Lower lobe of right lung (tissue), 2 donors: ENCODE measurements around the gene MT1H. TPM values are rescaled to one million over a fixed set of nuclear protein-coding genes. Genes with fewer than 3 reads are reported as not detected.
A peak's percentile ranks its signal among the peaks of the same experiment; 100 is the strongest.

Source experiments
- ATAC-seq, 2 donors: fragments of 200-7000 bp; cut with Tn5 transposase; one replicate each; pipeline ENCODE4 v1.9.1; 2020 to 2022; ENCODE audit warnings: mild to moderate bottlenecking in 2 of 2, moderate library complexity in 2 of 2
- DNase-seq: peaks from one replicate; pipeline ENCODE4 v3.0.0-alpha.2; 2020
- H3K27ac ChIP-seq: fragments of 200-600 bp; one replicate; pipeline ENCODE4 v1.8.0; 2022
- H3K27me3 ChIP-seq: fragments of 200-600 bp; one replicate; pipeline ENCODE4 v1.8.0; 2022; ENCODE audit warnings: low read depth
- H3K36me3 ChIP-seq: fragments of 200-600 bp; one replicate; pipeline ENCODE4 v1.8.0; 2022; ENCODE audit warnings: mild to moderate bottlenecking
- H3K4me1 ChIP-seq: fragments of 200-600 bp; one replicate; pipeline ENCODE4 v1.8.0; 2022
- H3K4me3 ChIP-seq: fragments of 200-600 bp; one replicate; pipeline ENCODE4 v1.8.0; 2022; ENCODE audit warnings: mild to moderate bottlenecking
- H3K9me3 ChIP-seq: fragments of 200-600 bp; one replicate; pipeline ENCODE4 v1.8.0; 2022
- intact Hi-C: fragments of 100-400 bp; cut with DNase I; formaldehyde crosslinking; loops from one replicate; pipeline ENCODE4 v1.11.0; 2022
- total RNA-seq: library from RNA; stranded (reverse); fragmentation: NEBNext Ultra II Directional; extraction: Animal tissue kit (Norgen Biotek cat#: 25700); gene quantifications from one replicate; pipeline ENCODE4 v1.2.1, GENCODE V29; 2021
- TF ChIP-seq, protein P1 (sequence below): fragments of 200-600 bp; IDR thresholded peaks from one replicate; pipeline ENCODE4 v1.8.0; 2022; ENCODE audit warnings: antibody characterized with exemption, mild to moderate bottlenecking
- donor health status: DM: no; HTN: yes; CAD: no; lungs with severe emphysema.

Gene MT1H
- total RNA-seq, 1 donor from 2014 or later = 4.3 TPM

- no peak for DNase-seq
- ATAC-seq = no peak
- Histone ChIP-seq H3K4me3 (no peak overlapping the region), H3K36me3 (no peaks in the 10 kb centered on the region), H3K27ac (no peak overlapping the region), H3K4me1 (no peaks in the 10 kb centered on the region), H3K9me3 (no peaks in the 10 kb centered on the region), H3K27me3 (peaks cover 12% of the 10 kb centered on the region)
- TF ChIP-seq, protein P1, sequence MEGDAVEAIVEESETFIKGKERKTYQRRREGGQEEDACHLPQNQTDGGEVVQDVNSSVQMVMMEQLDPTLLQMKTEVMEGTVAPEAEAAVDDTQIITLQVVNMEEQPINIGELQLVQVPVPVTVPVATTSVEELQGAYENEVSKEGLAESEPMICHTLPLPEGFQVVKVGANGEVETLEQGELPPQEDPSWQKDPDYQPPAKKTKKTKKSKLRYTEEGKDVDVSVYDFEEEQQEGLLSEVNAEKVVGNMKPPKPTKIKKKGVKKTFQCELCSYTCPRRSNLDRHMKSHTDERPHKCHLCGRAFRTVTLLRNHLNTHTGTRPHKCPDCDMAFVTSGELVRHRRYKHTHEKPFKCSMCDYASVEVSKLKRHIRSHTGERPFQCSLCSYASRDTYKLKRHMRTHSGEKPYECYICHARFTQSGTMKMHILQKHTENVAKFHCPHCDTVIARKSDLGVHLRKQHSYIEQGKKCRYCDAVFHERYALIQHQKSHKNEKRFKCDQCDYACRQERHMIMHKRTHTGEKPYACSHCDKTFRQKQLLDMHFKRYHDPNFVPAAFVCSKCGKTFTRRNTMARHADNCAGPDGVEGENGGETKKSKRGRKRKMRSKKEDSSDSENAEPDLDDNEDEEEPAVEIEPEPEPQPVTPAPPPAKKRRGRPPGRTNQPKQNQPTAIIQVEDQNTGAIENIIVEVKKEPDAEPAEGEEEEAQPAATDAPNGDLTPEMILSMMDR = no peak
- intact Hi-C loops = no loop called here
Measured at GRCh38 chr16:56652600-56652999, 17.0 kb upstream of the MT1H start.

GRCh38 chr16:56653218-56653617 is 16.4 kb upstream of the MT1H start:
- Histone ChIP-seq H3K27ac (no peak overlapping the region), H3K27me3 (peaks cover 6% of the 10 kb centered on the region), H3K4me3 (no peak overlapping the region), H3K36me3 (no peaks in the 10 kb centered on the region), H3K9me3 (no peaks in the 10 kb centered on the region), H3K4me1 (peaks cover 3% of the 10 kb centered on the region)
- TF ChIP-seq, protein P1 = no peak
- no peak for DNase-seq
- intact Hi-C loops = no loop called here
- ATAC-seq = no peak

- H3K27me3 ChIP-seq = peaks cover 6% of the 10 kb centered on the region
- TF ChIP-seq, protein P1 = no peak
- H3K4me1 ChIP-seq = peaks cover 10% of the 10 kb centered on the region
- intact Hi-C loops = no loop called here
- ATAC-seq (peak; percentile 96 to 98), DNase-seq (peak; percentile 94)
- peak within 1 kb of the TSS; percentile 74 for H3K4me3 ChIP-seq
- peak within 1 kb of the TSS; percentile 78 for H3K27ac ChIP-seq
- no peaks in the 10 kb centered on the region for H3K9me3 ChIP-seq
- no peaks in the 10 kb centered on the region for H3K36me3 ChIP-seq
Measured at GRCh38 chr16:56657555-56658326, 11.9 kb upstream of the MT1H start, which contains the start of gene MT1F. Gene MT1F (plus strand): TSS chr16:56657959. CDS start chr16:56658059, 100 bp downstream.

GRCh38 chr16:56658327-56658875 is 11.2 kb upstream of the MT1H start:
- TF ChIP-seq, protein P1 = no peak
- intact Hi-C loops = no loop called here
- Histone ChIP-seq H3K36me3 (no peaks in the 10 kb centered on the region), H3K4me3 (peak overlapping the region; percentile 74), H3K9me3 (no peaks in the 10 kb centered on the region), H3K4me1 (peaks cover 10% of the 10 kb centered on the region), H3K27ac (peak overlapping the region; percentile 78), H3K27me3 (peaks cover 13% of the 10 kb centered on the region)
- DNase-seq (no peak), ATAC-seq (no peak)

DNA sequence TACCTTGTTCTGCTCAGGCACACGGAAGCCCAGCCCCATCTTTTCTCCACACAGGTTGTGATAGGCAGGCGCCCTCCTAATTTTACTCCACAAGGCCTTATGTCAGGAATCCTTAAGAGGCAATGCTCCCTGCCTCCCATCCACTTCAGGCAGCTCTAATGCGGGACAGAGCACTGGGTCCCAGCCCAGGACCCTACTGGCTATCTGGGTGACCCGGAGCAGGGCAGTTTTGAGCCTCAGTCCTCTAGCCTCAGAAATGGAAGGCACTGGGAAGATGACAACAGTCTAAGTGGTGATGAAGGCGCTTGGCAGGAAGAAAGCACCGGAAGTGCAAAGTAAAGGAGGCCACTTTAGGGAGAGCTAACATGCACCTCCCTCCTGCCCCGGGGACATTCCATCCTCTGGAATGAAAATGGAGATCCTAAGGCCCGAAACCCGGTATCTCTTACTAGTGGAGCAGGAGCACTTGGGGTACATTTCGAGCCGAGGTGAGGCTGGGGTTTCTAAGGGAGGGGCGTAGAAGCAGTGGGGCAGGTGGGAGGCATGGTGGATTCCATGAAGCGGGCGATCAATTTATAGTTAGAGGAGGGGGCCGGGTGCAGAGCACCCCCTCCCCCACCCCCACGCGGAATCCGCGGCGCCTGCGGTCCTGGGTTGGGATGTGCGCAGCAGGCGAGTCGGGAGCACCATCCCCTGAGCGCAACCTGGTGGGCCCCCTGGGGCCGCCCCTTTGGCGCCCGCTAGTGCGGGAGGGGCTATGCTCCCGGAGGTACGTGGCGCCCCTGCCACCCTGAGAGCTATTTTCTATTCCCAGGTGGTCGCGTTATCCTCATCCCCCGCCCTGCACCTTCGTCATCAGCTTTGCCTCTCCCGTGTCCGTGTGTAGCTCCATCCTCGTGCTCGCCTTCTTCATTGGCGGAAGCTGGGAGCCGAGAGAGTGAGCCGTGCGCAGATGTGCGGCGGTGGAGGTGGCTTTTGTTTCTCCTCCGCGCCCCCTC is 7.0 kb upstream of the MT1H start:
- TF ChIP-seq, protein P1 = no peak
- H3K27ac ChIP-seq = no peak overlapping the region
- H3K9me3 ChIP-seq = no peaks in the 10 kb centered on the region
- peaks cover 43% of the 10 kb centered on the region for H3K27me3 ChIP-seq
- ATAC-seq = no peak
- DNase-seq = no peak
- peaks cover 10% of the 10 kb centered on the region for H3K4me1 ChIP-seq
- intact Hi-C loops = no loop called here
- peak overlapping the region; percentile 29 for H3K4me3 ChIP-seq
- no peaks in the 10 kb centered on the region for H3K36me3 ChIP-seq
